KOPT-K1 (cell line): ENCODE measurements around the gene TOP3A.

Source experiments
- H3K27ac ChIP-seq: fragments of 200-600 bp; sonication (generic); 2 replicates; pipeline ENCODE4 v1.5.1; 2016; ENCODE audit warnings: antibody characterized with exemption, mild to moderate bottlenecking, low read depth, low read length; ENCODE audit not compliant: poor library complexity, severe bottlenecking
- H3K36me3 ChIP-seq: fragments of 200-600 bp; sonication (generic); 2 replicates; pipeline ENCODE4 v1.5.1; 2017; ENCODE audit warnings: antibody characterized with exemption, mild to moderate bottlenecking, low read length, moderate library complexity; ENCODE audit not compliant: insufficient read depth
- H3K9me3 ChIP-seq: fragments of 200-600 bp; sonication (generic); 2 replicates; pipeline ENCODE4 v1.5.1; 2017; ENCODE audit warnings: antibody characterized with exemption, low read length, mild to moderate bottlenecking; ENCODE audit not compliant: insufficient read depth, poor library complexity, severe bottlenecking

Gene TOP3A

GRCh38 chr17:18228176-18228682 is 86.6 kb downstream of the TOP3A start:
- Histone ChIP-seq H3K36me3 (no peaks in the 10 kb centered on the region; the same call in 1 of the 2 replicates), H3K9me3 (no peaks in the 10 kb centered on the region), H3K27ac (no peak overlapping the region)

GRCh38 chr17:18227635-18228034 is 87.2 kb downstream of the TOP3A start:
- H3K36me3 ChIP-seq = no peaks in the 10 kb centered on the region; the same call in 1 of the 2 replicates
- H3K9me3 ChIP-seq = no peaks in the 10 kb centered on the region
- H3K27ac ChIP-seq = no peak overlapping the region

- H3K36me3 ChIP-seq = no peaks in the 10 kb centered on the region
- peak overlapping the region; percentile 51 for H3K27ac ChIP-seq
- no peaks in the 10 kb centered on the region for H3K9me3 ChIP-seq
Observed at GRCh38 chr17:18226284-18226945, 88.4 kb downstream of the TOP3A start.

DNA sequence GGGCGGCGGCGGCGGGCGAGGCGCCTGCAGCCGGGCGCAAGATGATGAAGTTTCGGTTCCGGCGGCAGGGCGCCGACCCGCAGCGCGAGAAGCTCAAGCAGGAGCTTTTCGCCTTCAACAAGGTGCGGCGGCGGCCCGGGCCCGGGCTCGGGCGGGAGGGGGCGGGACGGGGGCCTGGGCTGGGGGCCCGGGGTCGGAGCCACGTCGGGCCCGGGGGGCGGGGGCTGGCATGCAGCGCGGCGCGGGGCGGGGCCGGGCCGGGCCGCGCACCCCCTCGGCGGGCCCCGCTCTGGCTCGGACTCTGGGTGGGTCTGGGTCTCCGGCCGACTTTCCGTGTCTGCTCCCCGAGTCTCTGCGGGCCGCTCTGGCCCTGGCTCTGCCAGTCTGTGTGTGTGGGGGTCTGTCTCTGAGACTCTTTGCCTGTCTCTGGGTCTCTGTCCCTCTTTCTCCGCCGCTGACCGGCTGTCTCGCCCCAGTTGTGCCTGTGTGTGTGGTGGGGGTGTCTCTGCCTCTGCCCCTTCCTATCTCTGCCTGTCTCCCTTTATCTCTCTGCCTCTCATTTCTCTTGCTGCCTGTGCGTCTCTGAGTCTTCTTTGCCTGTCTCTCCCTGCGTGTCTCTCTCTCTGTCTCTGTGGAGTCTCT is 89.0 kb downstream of the TOP3A start:
- no peaks in the 10 kb centered on the region for H3K36me3 ChIP-seq
- H3K27ac ChIP-seq = peak overlapping the region; percentile 51
- no peaks in the 10 kb centered on the region for H3K9me3 ChIP-seq

GRCh38 chr17:18225121-18225641 is 89.6 kb downstream of the TOP3A start, which contains the start of gene LLGL1:
LLGL1 (plus strand) TSS chr17:18225635; CDS start chr17:18225683, 48 bp downstream.
- Histone ChIP-seq H3K36me3 (no peaks in the 10 kb centered on the region), H3K9me3 (no peaks in the 10 kb centered on the region), H3K27ac (peak within 1 kb of the TSS; percentile 51)

DNA sequence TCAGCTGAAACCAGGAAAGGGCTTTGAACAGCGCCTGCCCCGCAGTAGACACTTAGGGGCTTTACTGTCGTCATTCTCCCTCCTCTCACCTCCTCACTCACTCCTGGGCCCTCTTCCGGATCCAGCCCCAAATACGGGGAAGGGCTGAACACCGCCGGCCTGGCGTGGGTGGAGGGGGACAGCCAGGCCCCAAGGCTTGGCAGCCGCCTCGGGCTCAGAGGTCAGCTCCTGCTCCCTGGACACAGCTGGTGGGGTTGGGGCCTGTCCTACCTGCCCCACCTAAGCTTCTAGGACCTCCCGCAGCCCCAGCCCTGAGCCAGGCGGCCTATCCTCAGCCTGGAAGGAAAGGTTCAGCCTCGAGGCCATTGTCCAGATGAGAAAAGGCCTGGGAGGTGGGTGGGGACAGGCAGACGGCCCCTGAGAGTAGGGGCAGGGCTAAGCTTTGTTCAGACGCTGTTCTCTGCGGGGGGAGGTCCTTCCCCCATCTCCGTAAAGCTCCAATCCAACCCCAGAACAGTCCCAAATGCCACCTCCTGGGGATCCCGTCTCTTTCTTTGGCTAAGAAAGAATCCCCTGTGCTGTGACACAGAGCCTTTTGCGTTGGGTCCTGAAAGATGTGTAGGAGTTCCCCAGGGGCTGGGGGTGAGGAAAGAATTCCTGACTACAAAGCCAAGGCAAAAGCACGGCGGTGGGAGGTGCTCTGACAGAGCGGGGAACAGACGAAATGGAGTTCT is 90.2 kb downstream of the TOP3A start:
- H3K9me3 ChIP-seq = no peaks in the 10 kb centered on the region
- no peaks in the 10 kb centered on the region for H3K36me3 ChIP-seq
- H3K27ac ChIP-seq = no peak overlapping the region

DNA sequence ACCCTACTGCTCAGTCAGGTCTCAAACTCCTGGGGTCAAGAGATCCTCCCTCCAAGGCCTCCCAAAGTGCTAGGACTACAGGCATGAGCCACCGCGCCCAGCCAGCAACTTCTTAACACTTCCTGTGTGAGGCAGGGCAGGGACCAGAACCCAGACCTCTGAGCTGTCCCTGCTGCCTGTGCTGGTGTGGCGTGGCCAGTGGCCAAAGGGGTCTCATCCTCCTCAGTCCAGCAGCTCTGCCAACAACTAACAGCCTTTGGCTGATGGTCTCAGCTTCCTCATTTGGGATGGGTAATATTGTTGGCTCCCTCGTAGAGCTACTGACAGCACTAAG is 90.8 kb downstream of the TOP3A start:
- no peaks in the 10 kb centered on the region for H3K36me3 ChIP-seq
- no peak overlapping the region for H3K27ac ChIP-seq
- no peaks in the 10 kb centered on the region for H3K9me3 ChIP-seq
